AG04449 (cell line): Measurements from ENCODE around the gene ICE2.
A peak's percentile ranks its signal among the peaks of the same experiment; 100 is the strongest.

Source experiments
- CTCF ChIA-PET: fragments of 350-600 bp; formaldehyde crosslinking; extraction: SDS; loops from one replicate; lab custom pipeline; 2021; ENCODE audit warnings: antibody characterized with exemption; lab: Yijun Ruan, JAX
- POLR2A ChIA-PET: fragments of 400-600, 350-600 bp; formaldehyde crosslinking; extraction: SDS; loops from one replicate; lab custom pipeline; 2020; ENCODE audit warnings: antibody characterized with exemption, inconsistent platforms; lab: Yijun Ruan, JAX
- DNase-seq: peaks from one replicate; pipeline ENCODE4 v3.0.0-alpha.2; 2010; ENCODE audit warnings: low read depth, low spot score
- H3K4me3 ChIP-seq: 2 replicates; pipeline ENCODE4 v1.5.1; 2011; ENCODE audit warnings: low read depth, mild to moderate bottlenecking, control low read depth, low read length
- TF ChIP-seq, protein P1 (sequence below): IDR thresholded peaks from one replicate; pipeline ENCODE4 v1.5.1; 2011; ENCODE audit warnings: mild to moderate bottlenecking, moderate library complexity, low read length, control low read depth, inconsistent platforms; ENCODE audit not compliant: insufficient read depth; ENCODE audit errors: missing control alignments

The ICE2 gene

DNA sequence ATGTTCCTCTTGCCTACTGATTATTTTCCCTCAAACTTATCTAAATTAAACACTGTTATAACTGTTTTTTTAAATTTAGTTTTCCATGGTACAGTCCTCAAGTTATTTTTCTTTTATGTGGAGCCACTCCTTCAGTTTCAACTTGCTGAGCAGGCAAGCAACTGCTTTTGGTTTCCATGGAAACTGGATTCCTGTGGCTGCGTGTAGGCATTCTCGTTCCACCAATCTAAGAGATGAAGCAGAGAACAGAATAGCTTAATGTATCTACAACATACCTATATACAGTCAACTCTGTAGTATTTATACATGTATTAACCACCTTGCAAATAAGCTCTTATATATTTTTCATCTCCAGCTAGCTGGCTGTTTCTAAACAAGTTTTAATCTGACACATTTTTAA is 55.4 kb downstream of the ICE2 start:
- CTCF ChIA-PET, result interaction anchor here (0.7 to 1.0 kb wide), 3 partner anchors 13 to 22 kb away, joined by 3 to 4 read pairs (median 3); no protein-coding TSS in a partner anchor
- H3K4me3 ChIP-seq, result no peak overlapping the region; the same call in 1 of the 2 replicates
- POLR2A ChIA-PET, result interaction anchor here (1.1 to 1.3 kb wide), 2 partner anchors 24 to 26 kb away, joined by 4 to 5 read pairs; partner anchors contain the start of gene ANXA2
- TF ChIP-seq, protein P1, sequence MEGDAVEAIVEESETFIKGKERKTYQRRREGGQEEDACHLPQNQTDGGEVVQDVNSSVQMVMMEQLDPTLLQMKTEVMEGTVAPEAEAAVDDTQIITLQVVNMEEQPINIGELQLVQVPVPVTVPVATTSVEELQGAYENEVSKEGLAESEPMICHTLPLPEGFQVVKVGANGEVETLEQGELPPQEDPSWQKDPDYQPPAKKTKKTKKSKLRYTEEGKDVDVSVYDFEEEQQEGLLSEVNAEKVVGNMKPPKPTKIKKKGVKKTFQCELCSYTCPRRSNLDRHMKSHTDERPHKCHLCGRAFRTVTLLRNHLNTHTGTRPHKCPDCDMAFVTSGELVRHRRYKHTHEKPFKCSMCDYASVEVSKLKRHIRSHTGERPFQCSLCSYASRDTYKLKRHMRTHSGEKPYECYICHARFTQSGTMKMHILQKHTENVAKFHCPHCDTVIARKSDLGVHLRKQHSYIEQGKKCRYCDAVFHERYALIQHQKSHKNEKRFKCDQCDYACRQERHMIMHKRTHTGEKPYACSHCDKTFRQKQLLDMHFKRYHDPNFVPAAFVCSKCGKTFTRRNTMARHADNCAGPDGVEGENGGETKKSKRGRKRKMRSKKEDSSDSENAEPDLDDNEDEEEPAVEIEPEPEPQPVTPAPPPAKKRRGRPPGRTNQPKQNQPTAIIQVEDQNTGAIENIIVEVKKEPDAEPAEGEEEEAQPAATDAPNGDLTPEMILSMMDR, result no peak
- DNase-seq, result peak; percentile 75

DNA sequence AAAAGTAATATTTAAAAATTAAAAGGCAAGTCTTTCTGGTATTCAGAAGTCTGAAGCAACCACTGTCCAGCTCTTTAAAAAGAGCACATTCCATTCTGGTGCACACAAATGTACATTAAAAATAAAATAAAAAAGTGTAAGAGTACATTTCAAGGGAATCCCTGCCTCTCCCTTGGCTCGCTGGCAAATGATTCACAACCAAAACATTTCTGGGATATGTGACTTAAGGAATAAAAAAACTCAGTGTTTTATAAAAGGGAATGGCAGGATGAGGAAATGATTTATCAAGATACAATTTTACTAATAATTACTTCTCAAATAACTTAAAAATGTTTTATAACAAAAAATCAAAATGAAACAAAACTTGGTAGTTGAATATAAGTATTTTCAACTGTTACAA is 57.4 kb downstream of the ICE2 start:
- ChIA-PET POLR2A (interaction anchor here (0.8 to 2.4 kb wide), 5 partner anchors 14 to 29 kb away, joined by 3 to 18 read pairs (median 5); partner anchors contain the start of gene ANXA2), CTCF (interaction anchor here (1.1 to 2.1 kb wide), 7 partner anchors 9 to 93 kb away, joined by 3 to 6 read pairs (median 3); no protein-coding TSS in a partner anchor)
- no peak overlapping the region for H3K4me3 ChIP-seq

DNA sequence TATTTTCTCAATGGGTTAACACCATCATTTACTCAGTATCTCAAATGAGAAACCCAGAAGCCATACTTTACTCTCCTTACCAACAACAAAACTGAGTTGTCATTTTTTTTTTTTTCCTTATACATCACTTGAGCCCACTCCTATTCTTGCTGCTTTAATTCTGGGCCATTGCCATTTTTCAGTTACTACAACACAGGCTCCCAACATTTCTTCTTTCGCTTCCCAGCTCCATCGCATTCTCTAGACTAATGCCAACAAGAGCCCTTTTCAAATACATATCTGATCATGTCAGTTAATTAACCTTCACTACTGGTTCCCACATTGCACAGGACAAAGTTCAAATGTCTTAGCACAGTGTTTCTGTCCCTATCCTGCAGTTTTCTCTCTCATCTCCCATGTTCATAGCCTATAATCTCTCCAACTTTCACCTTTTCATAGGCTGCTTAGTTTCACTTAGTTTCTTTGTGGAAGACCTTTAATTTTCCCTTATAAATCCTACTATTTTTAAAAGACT is 58.7 kb downstream of the ICE2 start:
- CTCF ChIA-PET, result interaction anchor here (1.2 to 2.1 kb wide), 4 partner anchors 10 to 62 kb away, joined by 3 to 6 read pairs (median 4); no protein-coding TSS in a partner anchor
- TF ChIP-seq, protein P1, result no peak

More for the DNA sequence above, 57.4 kb downstream of the ICE2 start:
- DNase-seq, result no peak
- TF ChIP-seq, protein P1, result no peak

DNA sequence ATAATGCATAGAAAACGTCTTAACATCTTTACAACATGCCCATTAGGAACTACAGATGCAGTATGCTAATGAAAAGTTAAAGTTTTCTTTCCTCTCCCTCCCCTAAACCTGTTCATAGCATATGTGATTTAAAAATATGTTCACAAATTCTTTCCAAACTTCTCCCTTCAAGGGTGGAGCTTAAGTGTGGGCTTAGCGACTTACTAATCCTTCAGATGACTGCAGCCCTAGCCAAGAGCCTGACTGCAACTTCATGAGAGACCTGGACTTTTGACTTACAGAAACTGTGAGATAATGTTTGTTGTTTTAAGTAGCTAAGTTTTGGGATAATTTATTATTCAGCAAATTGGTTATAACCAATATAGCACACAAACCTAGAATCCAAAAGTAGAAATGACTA is 59.2 kb downstream of the ICE2 start:
- DNase-seq, result no peak
- ChIA-PET POLR2A (interaction anchor here (0.6 to 1.7 kb wide), 4 partner anchors 17 to 38 kb away, joined by 3 to 6 read pairs (median 4); partner anchors contain the start of gene ANXA2), CTCF (interaction anchor here (1.4 to 2.1 kb wide), 3 partner anchors 11 to 62 kb away, joined by 4 to 6 read pairs (median 5); no protein-coding TSS in a partner anchor)
- no peak overlapping the region for H3K4me3 ChIP-seq
- TF ChIP-seq, protein P1, result no peak

More for the DNA sequence above, 58.7 kb downstream of the ICE2 start:
- no peak overlapping the region for H3K4me3 ChIP-seq
- POLR2A ChIA-PET, result interaction anchor here (0.6 to 1.7 kb wide), 4 partner anchors 18 to 39 kb away, joined by 3 to 6 read pairs (median 4); partner anchors contain the start of gene ANXA2
- no peak for DNase-seq

DNA sequence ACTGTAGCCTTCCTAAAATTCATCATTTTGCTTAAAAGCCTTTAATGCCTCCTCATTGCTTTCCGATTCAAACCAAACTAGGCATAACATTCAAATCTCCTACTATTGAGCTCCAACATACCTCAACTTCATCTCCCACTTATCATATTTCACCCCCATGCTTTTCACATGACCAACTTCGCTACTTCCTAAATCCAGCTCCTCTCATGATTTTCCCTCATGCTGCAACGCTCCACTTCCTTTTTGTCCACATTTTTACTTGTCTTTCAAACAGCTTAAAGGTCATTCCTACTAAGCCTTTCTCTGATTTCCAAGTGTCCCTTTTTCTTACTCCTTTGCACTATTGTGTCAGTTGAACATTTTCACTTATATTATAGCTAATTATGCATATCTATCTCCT is 60.8 kb downstream of the ICE2 start:
- ChIA-PET POLR2A (no interaction called here), CTCF (interaction anchor here (0.9 to 1.4 kb wide), 4 partner anchors 9 to 91 kb away, joined by 3 to 6 read pairs (median 4); no protein-coding TSS in a partner anchor)
- H3K4me3 ChIP-seq, result no peak overlapping the region
- no peak for DNase-seq
- TF ChIP-seq, protein P1, result no peak

DNA sequence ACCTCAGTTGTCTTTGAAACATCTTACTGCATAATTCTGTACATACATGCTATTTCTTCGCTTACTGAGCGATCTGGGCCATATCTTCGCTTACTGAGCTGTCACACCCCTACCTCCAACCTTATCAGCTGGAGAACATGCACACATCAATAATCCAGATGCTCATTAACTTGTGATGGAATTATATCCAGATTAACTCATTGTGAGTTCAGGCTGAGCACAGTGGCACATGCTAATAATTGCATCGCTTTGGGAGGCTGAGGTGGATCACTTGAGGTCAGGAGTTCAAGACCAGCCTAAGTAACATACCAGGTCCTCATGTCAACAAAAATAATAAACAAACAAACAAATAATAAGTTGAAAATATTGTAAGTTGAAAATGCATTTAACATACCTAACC is 61.8 kb downstream of the ICE2 start:
- POLR2A ChIA-PET, result no interaction called here
- TF ChIP-seq, protein P1, result no peak
- DNase-seq, result no peak
- CTCF ChIA-PET, result interaction anchor here (0.9 to 1.2 kb wide), 3 partner anchors 8 to 90 kb away, joined by 3 to 4 read pairs (median 3); no protein-coding TSS in a partner anchor
- no peak overlapping the region for H3K4me3 ChIP-seq
